Cardiac muscle cell (in vitro differentiated cells and primary cell): ENCODE measurements around the gene RASD1. TPM values are rescaled to one million over a fixed set of nuclear protein-coding genes. Genes with fewer than 3 reads are reported as not detected.

Experiments
- DNase-seq, 2 donors: peaks; one replicate each; pipeline versions ENCODE4 v3.0.0 to v3.0.0-alpha.2; 2010 to 2017; ENCODE audit warnings: low read depth in 1 of 2, low spot score in 1 of 2
- H3K27ac ChIP-seq: fragments of 200-600 bp; sonication (generic); 2 replicates; pipeline ENCODE4 v1.5.1; 2016
- H3K27me3 ChIP-seq: fragments of 200-600 bp; sonication (generic); 2 replicates; pipeline ENCODE4 v1.6.0; 2016; ENCODE audit warnings: control low read depth
- H3K36me3 ChIP-seq: fragments of 200-600 bp; sonication (generic); 2 replicates; pipeline ENCODE4 v1.5.1; 2016; ENCODE audit warnings: control low read depth
- H3K4me1 ChIP-seq: fragments of 200-600 bp; sonication (generic); 2 replicates; pipeline ENCODE4 v1.8.1; 2017; ENCODE audit warnings: low read depth, mild to moderate bottlenecking, mixed run types
- H3K4me3 ChIP-seq: fragments of 200-600 bp; sonication (generic); 2 replicates; pipeline ENCODE4 v1.5.1; 2016; ENCODE audit warnings: mild to moderate bottlenecking
- H3K9me3 ChIP-seq: fragments of 200-600 bp; sonication (generic); 2 replicates; pipeline ENCODE4 v1.5.1; 2017; ENCODE audit warnings: low read depth, mild to moderate bottlenecking, control low read depth
- polyA plus RNA-seq: library from polyadenylated mRNA; unstranded; fragments of >200 nt; fragmentation: Nextera tagmentation; extraction: Ambion mirVana; gene quantifications from 2 replicates; pipeline ENCODE4 v1.2.1, GENCODE V29; 2016
- total RNA-seq: library from RNA; depleted of rRNA; stranded (reverse); fragments of >200 nt; gene quantifications from 2 replicates; pipeline ENCODE4 v1.2.3, GENCODE V29; 2016
- TF ChIP-seq, protein P1 (sequence below): IDR thresholded peaks from 2 replicates; pipeline ENCODE4 v1.5.1; 2012; ENCODE audit warnings: low read depth, mild to moderate bottlenecking, low read length

The RASD1 gene
- total and polyA plus RNA-seq, 2 experiments from 2014 or later, result 24.3 to 28.4 TPM

DNA sequence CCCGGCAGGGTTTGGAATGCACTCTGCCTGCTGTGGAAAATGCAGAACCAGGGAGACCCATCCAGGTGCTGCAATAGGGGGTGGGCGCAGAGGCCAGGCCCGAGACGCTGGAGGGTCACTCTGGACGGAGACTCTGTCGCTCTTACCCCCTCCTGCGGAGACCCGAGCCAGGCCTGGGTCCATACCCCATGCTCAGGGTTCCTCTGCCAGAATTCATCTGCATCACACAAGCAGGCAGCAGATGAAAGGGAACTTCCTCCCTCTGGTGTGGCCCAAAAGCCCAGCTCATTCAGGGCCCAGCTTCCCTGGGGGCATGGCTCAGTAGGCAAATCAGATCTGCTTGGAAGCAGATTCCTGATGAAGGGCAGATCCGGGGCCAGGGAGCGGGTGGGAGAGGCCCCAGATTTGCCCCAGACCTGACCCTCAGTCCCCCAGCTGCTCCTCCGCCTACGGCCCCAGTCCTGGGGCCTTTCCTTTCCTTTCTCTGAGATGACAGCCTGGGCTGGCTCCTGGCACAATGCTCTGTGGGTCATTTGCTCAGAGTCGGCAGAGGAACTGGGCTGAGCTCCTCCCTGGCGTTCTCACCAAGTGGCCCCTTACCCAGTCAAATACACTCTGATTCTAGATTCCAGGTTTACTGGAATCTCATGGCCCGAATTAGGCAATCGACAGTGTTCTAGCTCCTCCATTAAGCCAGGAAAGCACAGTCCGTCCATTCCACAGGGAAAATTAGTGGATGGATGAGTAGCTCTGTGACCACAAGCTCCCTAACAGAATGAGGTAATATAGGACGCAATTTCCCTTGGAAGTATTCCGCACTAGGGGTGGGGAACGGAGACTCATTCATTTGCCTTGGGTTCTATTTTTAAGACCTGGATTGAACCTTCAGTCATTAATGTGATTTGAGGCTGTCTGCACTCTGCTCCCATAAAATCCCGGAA, 19.1 kb upstream of the RASD1 start:
- no peak overlapping the region for H3K4me3 ChIP-seq
- peak overlapping the region; percentile 60 for H3K27ac ChIP-seq
- no peaks in the 10 kb centered on the region for H3K9me3 ChIP-seq
- DNase-seq, result peak in 1 of 2 donors; percentile 64
- no peaks in the 10 kb centered on the region for H3K36me3 ChIP-seq
- no peaks in the 10 kb centered on the region for H3K27me3 ChIP-seq
- TF ChIP-seq, protein P1, sequence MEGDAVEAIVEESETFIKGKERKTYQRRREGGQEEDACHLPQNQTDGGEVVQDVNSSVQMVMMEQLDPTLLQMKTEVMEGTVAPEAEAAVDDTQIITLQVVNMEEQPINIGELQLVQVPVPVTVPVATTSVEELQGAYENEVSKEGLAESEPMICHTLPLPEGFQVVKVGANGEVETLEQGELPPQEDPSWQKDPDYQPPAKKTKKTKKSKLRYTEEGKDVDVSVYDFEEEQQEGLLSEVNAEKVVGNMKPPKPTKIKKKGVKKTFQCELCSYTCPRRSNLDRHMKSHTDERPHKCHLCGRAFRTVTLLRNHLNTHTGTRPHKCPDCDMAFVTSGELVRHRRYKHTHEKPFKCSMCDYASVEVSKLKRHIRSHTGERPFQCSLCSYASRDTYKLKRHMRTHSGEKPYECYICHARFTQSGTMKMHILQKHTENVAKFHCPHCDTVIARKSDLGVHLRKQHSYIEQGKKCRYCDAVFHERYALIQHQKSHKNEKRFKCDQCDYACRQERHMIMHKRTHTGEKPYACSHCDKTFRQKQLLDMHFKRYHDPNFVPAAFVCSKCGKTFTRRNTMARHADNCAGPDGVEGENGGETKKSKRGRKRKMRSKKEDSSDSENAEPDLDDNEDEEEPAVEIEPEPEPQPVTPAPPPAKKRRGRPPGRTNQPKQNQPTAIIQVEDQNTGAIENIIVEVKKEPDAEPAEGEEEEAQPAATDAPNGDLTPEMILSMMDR, result no peak
- peaks cover 21% of the 10 kb centered on the region for H3K4me1 ChIP-seq

DNA sequence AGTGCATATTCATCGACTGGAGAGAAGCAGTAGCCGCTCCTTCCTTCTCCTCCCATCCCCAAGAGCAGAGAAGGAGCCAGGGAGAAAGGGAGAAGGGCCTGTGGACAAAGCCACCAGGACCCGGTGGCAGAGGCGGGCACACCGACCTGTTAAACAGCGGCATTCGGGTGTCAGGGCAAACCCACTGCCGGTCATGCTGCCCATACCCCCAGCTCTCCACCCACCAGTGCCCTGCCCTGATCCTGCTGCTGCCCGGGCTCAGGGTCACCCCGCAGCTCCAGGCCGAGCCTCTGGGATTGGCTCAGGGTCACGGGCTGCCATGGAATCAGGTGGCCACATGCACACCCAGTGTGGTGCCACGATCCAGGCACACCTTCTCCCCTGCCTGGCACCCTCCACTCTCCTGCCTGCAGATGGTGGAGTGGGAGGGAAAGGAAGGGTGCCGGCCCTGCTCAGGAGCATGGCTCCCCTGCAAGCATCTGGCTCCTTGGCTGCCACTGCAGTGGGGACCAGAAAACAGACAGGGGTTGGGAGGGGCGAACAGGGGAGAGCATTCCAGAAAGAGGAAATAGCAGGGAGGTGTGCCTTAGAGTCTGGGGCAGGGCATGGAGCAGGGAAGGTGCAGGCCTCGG, 18.3 kb upstream of the RASD1 start:
- H3K27ac ChIP-seq, result peak overlapping the region; percentile 60
- peaks cover 21% of the 10 kb centered on the region for H3K4me1 ChIP-seq
- TF ChIP-seq, protein P1, result no peak

DNA sequence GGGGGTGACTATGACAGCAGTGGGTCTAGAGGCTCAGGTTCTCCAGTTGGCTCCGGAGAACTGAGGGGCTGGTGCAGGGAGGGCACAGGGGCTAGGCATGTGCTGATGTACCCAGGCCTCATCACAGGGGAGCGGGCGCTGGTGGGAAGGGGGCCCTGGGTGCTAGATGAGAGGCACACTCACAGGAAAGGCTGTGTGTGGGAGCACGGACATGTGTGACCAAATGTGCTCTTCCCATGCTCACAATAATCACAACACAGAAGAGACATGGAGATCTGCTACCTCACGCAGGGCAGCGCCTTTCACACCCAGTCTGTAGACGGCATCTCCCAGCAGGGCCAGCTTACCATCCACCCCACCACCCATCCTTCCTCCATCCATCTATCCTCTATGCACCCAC, 17.4 kb upstream of the RASD1 start:
- no peak for DNase-seq
- TF ChIP-seq, protein P1, result no peak
- no peak overlapping the region for H3K27ac ChIP-seq
- H3K4me1 ChIP-seq, result peaks cover 21% of the 10 kb centered on the region
- H3K27me3 ChIP-seq, result no peaks in the 10 kb centered on the region
- no peak overlapping the region for H3K4me3 ChIP-seq
- no peaks in the 10 kb centered on the region for H3K36me3 ChIP-seq
- H3K9me3 ChIP-seq, result no peaks in the 10 kb centered on the region

More for the DNA sequence above, 18.3 kb upstream of the RASD1 start:
- Histone ChIP-seq H3K36me3 (no peaks in the 10 kb centered on the region), H3K9me3 (no peaks in the 10 kb centered on the region), H3K27me3 (no peaks in the 10 kb centered on the region), H3K4me3 (no peak overlapping the region)
- DNase-seq, result no peak

DNA sequence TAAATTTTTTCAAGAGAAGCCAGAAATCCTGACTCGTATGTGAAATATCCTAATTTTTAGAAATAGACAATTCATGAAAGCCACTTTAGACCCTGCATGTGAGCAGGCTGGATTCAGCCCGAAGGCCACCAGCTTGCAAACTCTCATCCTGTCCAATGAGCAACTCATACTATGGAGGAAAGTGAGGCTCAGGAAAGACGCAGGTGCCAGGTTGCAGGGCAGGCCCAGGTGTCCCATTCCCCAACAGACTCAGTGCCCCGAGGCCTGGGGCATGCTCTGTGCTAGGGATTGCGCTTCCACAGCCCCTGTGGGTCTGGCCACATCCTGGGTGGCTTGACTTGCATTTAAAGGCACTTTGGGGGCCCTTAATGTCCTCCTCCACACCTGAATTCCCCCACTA, 16.7 kb upstream of the RASD1 start:
- Histone ChIP-seq H3K27me3 (no peaks in the 10 kb centered on the region), H3K4me1 (peaks cover 22% of the 10 kb centered on the region), H3K36me3 (no peaks in the 10 kb centered on the region), H3K9me3 (no peaks in the 10 kb centered on the region), H3K4me3 (no peak overlapping the region), H3K27ac (no peak overlapping the region)
- DNase-seq, result no peak
- TF ChIP-seq, protein P1, result no peak

DNA sequence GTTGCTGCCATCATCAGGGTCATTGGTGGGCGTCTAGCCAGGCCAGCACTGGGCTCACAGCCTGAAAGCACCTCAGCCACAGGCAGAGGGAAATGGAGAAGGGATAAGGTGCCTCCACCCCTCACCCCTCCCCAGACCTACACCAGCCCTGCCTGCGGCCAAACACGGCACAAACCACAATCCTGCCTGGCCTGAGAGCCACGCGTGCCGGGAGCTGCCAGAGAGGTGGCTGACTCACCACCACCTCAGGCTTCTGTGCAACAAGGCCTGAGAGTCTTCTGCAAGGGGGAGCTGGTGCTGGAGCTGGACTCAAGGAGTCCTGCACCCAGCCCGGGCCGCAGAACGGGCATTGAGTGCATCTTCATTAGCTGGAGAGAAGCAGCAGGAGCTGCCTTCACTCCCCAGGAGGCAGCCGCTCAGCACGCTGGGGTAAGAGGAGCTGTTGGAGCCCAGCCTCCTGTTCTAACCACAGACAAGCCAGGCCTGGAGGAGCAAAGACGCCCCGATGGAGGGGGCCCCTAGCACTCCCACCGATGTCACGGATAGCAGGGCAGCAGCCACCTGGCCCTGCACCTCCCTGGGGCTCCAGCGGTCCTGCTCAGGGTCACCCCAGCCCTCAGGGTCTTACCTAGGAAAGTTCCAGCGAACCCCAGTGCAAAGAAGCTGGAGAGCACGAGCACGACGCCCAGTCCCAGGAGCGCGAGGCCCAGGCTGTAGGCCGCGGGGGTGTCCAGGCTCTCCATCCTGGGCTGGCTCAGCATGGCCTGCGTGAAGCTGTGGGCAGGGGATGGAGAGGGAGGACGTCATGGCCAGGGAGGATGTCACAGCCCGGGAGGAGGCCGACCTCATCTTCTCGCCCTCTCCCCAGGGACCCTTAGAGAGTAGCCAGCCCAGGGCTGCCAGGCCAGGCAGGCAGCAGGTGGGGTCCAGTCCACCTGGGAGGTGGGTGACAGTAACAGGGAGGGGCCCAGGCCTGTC, 16.0 kb upstream of the RASD1 start:
- TF ChIP-seq, protein P1, result no peak
- Histone ChIP-seq H3K9me3 (no peaks in the 10 kb centered on the region), H3K36me3 (no peaks in the 10 kb centered on the region), H3K4me3 (no peak overlapping the region), H3K27ac (no peak overlapping the region), H3K4me1 (peaks cover 29% of the 10 kb centered on the region), H3K27me3 (no peaks in the 10 kb centered on the region)
- DNase-seq, result peak in 1 of 2 donors; percentile 88
